GM18520 (cell line): ENCODE data around the gene ATP6V1E1.
"Not testable (repeated sequence)": the region's sequence is repeated elsewhere in the genome, so short reads cannot be mapped to it uniquely, and the experiment has no call there.

Experiments
- ATAC-seq: cut with Tn5 transposase; IDR thresholded peaks from one replicate; pipeline ENCODE4 v1.9.1; 2021; ENCODE audit not compliant: unreplicated experiment

Gene ATP6V1E1

GRCh38 chr22:17628406-17629172 lies at the start of gene ATP6V1E1:
ATP6V1E1 (minus strand) TSS chr22:17628749; CDS start chr22:17628635, 114 bp downstream.
- ATAC-seq = peak; percentile 95

- ATAC-seq = no peak
These were observed 47.0 kb upstream of the ATP6V1E1 start for GRCh38 chr22:17675584-17675983.

GRCh38 chr22:17674152-17674551 lies 45.6 kb upstream of the ATP6V1E1 start:
- ATAC-seq = no peak

- ATAC-seq = no peak
These were observed 44.0 kb upstream of the ATP6V1E1 start for GRCh38 chr22:17672417-17672991.

GRCh38 chr22:17671521-17672092 lies 43.1 kb upstream of the ATP6V1E1 start:
- not testable (repeated sequence) for ATAC-seq

GRCh38 chr22:17665854-17666253 lies 37.3 kb upstream of the ATP6V1E1 start:
- no peak for ATAC-seq

GRCh38 chr22:17665248-17665647 lies 36.7 kb upstream of the ATP6V1E1 start:
- no peak for ATAC-seq

GRCh38 chr22:17664414-17665055 lies 36.0 kb upstream of the ATP6V1E1 start:
- no peak for ATAC-seq

GRCh38 chr22:17656870-17657395 lies 28.4 kb upstream of the ATP6V1E1 start:
- ATAC-seq = no peak

GRCh38 chr22:17655289-17655688 lies 26.7 kb upstream of the ATP6V1E1 start:
- ATAC-seq = no peak

GRCh38 chr22:17648569-17648968 lies 20.0 kb upstream of the ATP6V1E1 start:
- no peak for ATAC-seq

GRCh38 chr22:17647991-17648390 lies 19.4 kb upstream of the ATP6V1E1 start:
- ATAC-seq = no peak

- no peak for ATAC-seq
These were observed 18.9 kb upstream of the ATP6V1E1 start for GRCh38 chr22:17647452-17647851.

- not testable (repeated sequence) for ATAC-seq
These were observed 13.8 kb upstream of the ATP6V1E1 start for GRCh38 chr22:17642357-17642756.

- ATAC-seq = no peak
These were observed 12.7 kb upstream of the ATP6V1E1 start for GRCh38 chr22:17641269-17641668.

GRCh38 chr22:17639247-17639741 lies 10.7 kb upstream of the ATP6V1E1 start:
- ATAC-seq = no peak

- peak; percentile 81 for ATAC-seq
These were observed 10.1 kb upstream of the ATP6V1E1 start, which contains the start of gene BCL2L13 for GRCh38 chr22:17638432-17639246. BCL2L13 (plus strand) TSS chr22:17638757; CDS start chr22:17655712, 16,955 bp downstream.

GRCh38 chr22:17638182-17638431 lies 9.6 kb upstream of the ATP6V1E1 start:
- peak; percentile 11 for ATAC-seq

GRCh38 chr22:17637490-17638181 lies 9.1 kb upstream of the ATP6V1E1 start:
- ATAC-seq = no peak

- ATAC-seq = not testable (repeated sequence)
These were observed 8.3 kb upstream of the ATP6V1E1 start for GRCh38 chr22:17636850-17637249.
